GM10248 (cell line): ENCODE data around the gene KCTD10.

Experiments used
- CTCF ChIA-PET: fragments of 300-600 bp; sonication (Branson Sonifier 250); formaldehyde crosslinking; extraction: SDS; loops from one replicate; lab custom pipeline; 2021; ENCODE audit warnings: antibody characterized with exemption; lab: Yijun Ruan, JAX
- POLR2A ChIA-PET: fragments of 350-650 bp; sonication (Branson Sonifier 250); formaldehyde crosslinking; extraction: SDS; loops from one replicate; lab custom pipeline; 2020; ENCODE audit warnings: antibody characterized with exemption; lab: Yijun Ruan, JAX
- DNase-seq: peaks from one replicate; pipeline ENCODE4 v3.0.0; 2012; ENCODE audit errors: extremely low spot score
- TF ChIP-seq, protein P1 (sequence below): IDR thresholded peaks from 2 replicates; pipeline ENCODE4 v1.5.1; 2012; ENCODE audit warnings: mild to moderate bottlenecking, low read depth; ENCODE audit errors: extremely low read depth, missing control alignments, control extremely low read depth

The KCTD10 gene

DNA sequence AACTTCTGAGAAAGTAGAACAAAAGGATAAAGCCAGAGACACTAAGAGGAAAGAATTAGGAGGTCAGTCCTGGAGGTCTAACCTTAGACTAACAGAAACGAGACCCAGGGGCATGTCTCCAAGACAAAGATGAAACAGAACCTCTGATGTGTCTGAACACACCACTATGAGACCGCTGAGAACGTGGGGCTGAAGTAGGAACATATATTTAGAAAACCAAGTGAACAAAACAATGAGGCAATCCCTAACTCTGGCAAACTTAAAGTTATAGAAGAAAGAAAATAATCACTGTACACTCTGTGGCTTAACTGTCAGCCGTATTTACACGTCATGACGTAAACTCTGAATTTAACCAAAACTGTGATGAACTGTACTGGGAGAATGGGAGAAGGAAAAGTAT is 17.9 kb downstream of the KCTD10 start:
- TF ChIP-seq, protein P1, sequence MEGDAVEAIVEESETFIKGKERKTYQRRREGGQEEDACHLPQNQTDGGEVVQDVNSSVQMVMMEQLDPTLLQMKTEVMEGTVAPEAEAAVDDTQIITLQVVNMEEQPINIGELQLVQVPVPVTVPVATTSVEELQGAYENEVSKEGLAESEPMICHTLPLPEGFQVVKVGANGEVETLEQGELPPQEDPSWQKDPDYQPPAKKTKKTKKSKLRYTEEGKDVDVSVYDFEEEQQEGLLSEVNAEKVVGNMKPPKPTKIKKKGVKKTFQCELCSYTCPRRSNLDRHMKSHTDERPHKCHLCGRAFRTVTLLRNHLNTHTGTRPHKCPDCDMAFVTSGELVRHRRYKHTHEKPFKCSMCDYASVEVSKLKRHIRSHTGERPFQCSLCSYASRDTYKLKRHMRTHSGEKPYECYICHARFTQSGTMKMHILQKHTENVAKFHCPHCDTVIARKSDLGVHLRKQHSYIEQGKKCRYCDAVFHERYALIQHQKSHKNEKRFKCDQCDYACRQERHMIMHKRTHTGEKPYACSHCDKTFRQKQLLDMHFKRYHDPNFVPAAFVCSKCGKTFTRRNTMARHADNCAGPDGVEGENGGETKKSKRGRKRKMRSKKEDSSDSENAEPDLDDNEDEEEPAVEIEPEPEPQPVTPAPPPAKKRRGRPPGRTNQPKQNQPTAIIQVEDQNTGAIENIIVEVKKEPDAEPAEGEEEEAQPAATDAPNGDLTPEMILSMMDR, result no peak
- no peak for DNase-seq
- ChIA-PET POLR2A (no interaction called here), CTCF (no interaction called here)

DNA sequence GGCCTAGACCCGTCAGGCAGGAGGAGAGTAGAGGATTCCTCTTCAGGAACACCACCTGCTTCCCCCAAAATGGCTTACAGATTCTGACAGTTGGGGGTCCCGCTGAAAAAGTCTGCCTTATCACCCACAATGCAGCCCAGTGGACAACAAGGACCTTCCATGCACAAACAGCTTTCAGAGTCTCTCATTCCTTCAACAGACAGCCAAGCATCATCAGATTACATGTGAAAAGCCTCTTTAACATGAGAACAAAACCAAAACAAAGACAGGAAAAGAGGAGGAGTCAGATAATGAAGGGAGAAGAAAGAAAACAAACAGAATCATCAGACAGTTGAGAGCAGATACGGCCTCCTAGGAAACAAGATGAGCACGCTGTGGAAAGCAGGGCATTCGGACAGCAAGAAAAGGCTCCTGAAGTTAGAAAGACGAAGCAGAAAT is 18.3 kb downstream of the KCTD10 start:
- POLR2A ChIA-PET, result no interaction called here
- TF ChIP-seq, protein P1, result no peak
- CTCF ChIA-PET, result interaction anchor here (1.7 kb wide), 1 partner anchor 31 kb away, joined by 4 read pairs; no protein-coding TSS in a partner anchor
- DNase-seq, result no peak

DNA sequence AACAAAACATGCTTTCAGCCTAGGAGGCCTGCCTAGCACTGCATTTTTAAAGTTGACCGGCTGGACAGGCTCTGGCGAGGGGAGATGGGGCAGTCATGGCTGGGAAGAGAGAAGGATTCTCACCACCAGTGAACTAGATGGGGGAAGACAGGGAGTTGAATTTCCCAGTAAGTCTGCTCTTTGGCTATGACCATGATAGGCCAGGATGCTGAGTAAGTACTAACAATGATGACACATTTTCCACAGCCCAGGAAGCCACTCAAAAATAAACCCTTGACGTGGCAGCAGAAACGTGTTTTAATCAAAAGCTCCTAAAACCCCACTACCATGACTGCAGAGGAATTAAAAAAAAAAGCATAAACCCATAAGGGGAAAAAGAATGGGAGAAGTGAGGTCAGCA is 19.0 kb downstream of the KCTD10 start:
- no peak for DNase-seq
- CTCF ChIA-PET, result interaction anchor here (1.2 to 1.7 kb wide), 2 partner anchors 27 to 30 kb away, joined by 3 to 4 read pairs; no protein-coding TSS in a partner anchor
- TF ChIP-seq, protein P1, result no peak
- POLR2A ChIA-PET, result no interaction called here

DNA sequence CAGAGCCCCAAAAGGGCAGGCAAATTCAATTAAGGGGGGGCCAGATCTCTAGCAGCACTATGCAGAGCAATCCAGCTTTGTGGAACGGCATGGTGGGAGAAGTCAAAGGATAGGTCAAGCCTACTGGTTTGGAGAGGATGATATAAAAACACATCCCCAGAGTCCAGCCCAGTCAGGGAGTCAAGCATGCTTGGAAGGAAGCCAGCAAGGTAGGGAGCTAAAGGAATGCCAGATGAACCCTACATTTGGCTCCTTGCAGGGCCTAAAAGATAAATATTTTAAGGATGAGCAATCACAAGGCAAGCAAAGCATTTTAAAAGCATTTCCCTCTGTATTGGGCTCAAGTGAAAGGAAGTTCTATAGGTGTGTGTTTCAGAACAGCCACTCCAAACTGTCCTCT is 21.4 kb downstream of the KCTD10 start:
- no peak for DNase-seq
- CTCF ChIA-PET, result interaction anchor here (1.1 kb wide), 1 partner anchor 17 kb away, joined by 3 read pairs; no protein-coding TSS in a partner anchor
- POLR2A ChIA-PET, result no interaction called here
- TF ChIP-seq, protein P1, result no peak

DNA sequence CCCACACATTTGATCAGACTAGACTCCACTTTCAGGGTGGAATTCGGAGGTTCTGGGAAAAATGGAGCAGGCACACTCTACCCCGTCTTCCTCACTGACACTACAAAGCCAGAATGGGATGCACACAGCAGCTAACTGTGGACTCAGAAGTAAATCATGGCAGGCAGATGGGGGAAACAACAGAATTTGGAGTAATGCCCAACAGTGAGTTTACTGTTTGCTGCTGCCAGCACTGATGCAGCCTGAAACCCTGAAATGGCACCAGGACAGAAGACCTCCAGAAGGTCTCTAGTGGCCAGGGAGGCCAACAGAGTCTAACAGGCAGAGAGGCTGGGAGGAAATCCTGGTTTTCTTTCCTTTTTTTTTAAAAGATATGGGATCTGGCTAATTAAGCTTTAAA is 24.6 kb downstream of the KCTD10 start:
- ChIA-PET CTCF (interaction anchor here (1.4 to 2.1 kb wide), 3 partner anchors 9 to 23 kb away, joined by 3 to 6 read pairs (median 3); no protein-coding TSS in a partner anchor), POLR2A (no interaction called here)
- no peak for DNase-seq
- TF ChIP-seq, protein P1, result no peak

DNA sequence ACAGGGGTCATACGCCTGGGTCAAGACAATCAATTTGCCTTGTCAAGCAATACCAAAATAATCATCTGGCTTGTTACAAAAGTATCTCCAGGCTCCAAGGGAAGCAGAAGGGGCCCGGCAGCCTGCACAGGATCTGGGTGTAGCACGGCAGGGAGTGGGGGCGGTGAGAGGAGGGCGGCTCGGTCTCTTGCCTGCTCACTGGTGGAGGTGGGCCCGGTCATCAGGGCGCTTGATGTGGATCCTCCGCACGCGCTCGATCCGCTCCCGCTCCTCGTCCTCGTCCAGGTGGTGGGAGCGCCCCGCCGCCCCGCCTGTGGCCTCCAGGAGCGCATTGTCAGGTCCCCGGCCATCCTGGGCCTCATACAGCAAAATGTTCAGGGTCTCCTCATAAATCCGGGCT is 25.7 kb downstream of the KCTD10 start:
- CTCF ChIA-PET, result interaction anchor here (0.7 kb wide), 1 partner anchor 57 kb away, joined by 3 read pairs; no protein-coding TSS in a partner anchor
- TF ChIP-seq, protein P1, result no peak
- POLR2A ChIA-PET, result no interaction called here
- DNase-seq, result no peak

DNA sequence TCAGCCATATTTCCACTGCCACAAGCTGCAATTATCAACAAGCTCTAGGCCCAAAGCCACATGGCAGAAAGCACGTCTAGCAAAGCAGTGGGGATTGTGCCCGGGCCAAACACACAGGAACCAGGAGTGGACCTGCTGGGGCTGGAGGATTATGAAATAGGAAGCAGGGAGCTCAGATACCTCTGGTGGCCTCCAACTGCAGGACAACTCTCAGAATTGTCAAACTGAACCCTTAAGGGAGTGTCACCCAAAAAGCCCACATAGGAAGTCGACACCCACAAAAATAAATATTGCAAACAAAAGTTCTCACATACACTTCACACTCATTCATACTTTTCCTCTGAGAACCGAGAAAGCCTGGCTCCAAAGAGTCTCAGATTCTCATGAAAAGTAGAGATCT is 26.1 kb downstream of the KCTD10 start:
- TF ChIP-seq, protein P1, result no peak
- ChIA-PET CTCF (interaction anchor here (0.7 to 1.2 kb wide), 2 partner anchors 18 to 56 kb away, joined by 3 read pairs; no protein-coding TSS in a partner anchor), POLR2A (no interaction called here)
- no peak for DNase-seq
